Activated CD4-positive, alpha-beta T cell treated with anti-CD3 and anti-CD28 coated beads, Interleukin-2, amount 10 ng/mL, durations not matched to agents 7 days and 5 days (primary cell): ENCODE data around the gene SNAP29. TPM values are rescaled to one million over a fixed set of nuclear protein-coding genes. Genes with fewer than 3 reads are reported as not detected.
"Not testable (repeated sequence)": the region's sequence is repeated elsewhere in the genome, so short reads cannot be mapped to it uniquely, and the experiment has no call there.

ENCODE experiments used
- CTCF ChIA-PET: fragments of 350-600 bp; sonication (Branson Sonifier 250); formaldehyde crosslinking; loops from one replicate; lab custom pipeline; 2021; ENCODE audit warnings: antibody characterized with exemption; lab: Charles Lee
- POLR2A ChIA-PET: fragments of 350-600 bp; sonication (Branson Sonifier 250); formaldehyde crosslinking; loops from one replicate; lab custom pipeline; 2021; ENCODE audit warnings: antibody characterized with exemption; lab: Charles Lee
- DNase-seq: peaks from one replicate; pipeline ENCODE4 v3.0.0-alpha.2; 2020
- H3K27ac Mint-ChIP-seq: one replicate; pipeline ENCODE4 v1.8.0; 2021; ENCODE audit warnings: mild to moderate bottlenecking, moderate library complexity, mixed read lengths
- H3K27me3 Mint-ChIP-seq: one replicate; pipeline ENCODE4 v1.8.0; 2021; ENCODE audit warnings: mixed read lengths
- H3K36me3 Mint-ChIP-seq: one replicate; pipeline ENCODE4 v1.8.0; 2021; ENCODE audit warnings: low read depth, mixed read lengths
- H3K4me1 Mint-ChIP-seq: one replicate; pipeline ENCODE4 v1.8.0; 2021; ENCODE audit warnings: mixed read lengths
- H3K4me3 Mint-ChIP-seq: one replicate; pipeline ENCODE4 v1.8.0; 2021; ENCODE audit warnings: mild to moderate bottlenecking, moderate library complexity, mixed read lengths
- H3K9me3 Mint-ChIP-seq: one replicate; pipeline ENCODE4 v1.8.0; 2021; ENCODE audit warnings: mixed read lengths
- total RNA-seq, 2 experiments: library from RNA; stranded (reverse); gene quantifications; one replicate each; pipeline ENCODE4 v1.2.3, GENCODE V29; 2021

Gene SNAP29
- total RNA-seq, 2 experiments from 2014 or later: 29.6 to 36.0 TPM

DNA sequence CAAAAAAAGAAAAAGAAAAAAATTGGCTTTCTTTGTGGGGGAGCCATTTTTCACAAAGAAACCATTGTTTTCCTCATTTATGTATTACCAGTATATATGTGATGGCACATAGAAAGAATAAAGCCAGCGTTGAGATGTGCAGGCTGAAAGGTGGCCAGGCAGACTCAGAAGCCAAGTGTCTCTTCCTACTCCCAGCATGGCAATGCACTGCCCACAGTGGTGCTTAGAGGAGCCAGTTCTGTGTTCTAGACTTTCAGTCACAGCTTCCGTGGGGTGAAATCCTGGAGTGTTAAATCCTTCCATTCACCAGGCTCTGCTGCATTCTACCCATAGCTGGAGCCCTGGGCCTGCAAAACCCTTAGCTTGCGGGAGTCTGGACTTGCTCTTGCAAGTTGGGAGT lies 18.9 kb downstream of the SNAP29 start:
- Mint-ChIP-seq H3K27me3 (no peaks in the 10 kb centered on the region), H3K36me3 (peaks cover 20% of the 10 kb centered on the region), H3K4me3 (no peak overlapping the region), H3K4me1 (peaks cover 3% of the 10 kb centered on the region), H3K27ac (no peak overlapping the region), H3K9me3 (no peaks in the 10 kb centered on the region)
- DNase-seq: no peak
- ChIA-PET POLR2A (interaction anchor here (0.6 kb wide), 1 partner anchor 21 kb away, joined by 5 read pairs; no protein-coding TSS in a partner anchor), CTCF (interaction anchor here (2.2 kb wide), 1 partner anchor 10 kb away, joined by 5 read pairs; no protein-coding TSS in a partner anchor)

DNA sequence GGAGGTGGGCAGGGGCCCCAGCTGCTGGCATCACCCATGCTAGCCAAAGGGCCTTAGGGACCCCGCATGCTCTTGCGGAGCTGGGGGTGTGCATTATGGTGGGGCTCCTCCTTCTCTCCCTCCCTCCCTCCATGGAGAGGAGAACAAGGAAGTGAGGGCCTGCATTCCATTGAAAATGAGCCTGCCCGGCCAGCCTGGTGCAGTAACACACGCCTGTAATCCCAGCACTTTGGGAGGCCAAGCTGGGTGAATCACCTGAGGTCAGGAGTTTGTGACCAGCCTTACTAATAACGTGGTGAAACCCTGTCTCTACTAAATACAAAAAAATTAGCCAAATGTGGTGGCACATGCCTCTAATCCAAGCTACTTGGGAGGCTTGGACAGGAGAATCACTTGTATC lies 22.4 kb downstream of the SNAP29 start:
- Mint-ChIP-seq H3K27ac (no peak overlapping the region), H3K9me3 (no peaks in the 10 kb centered on the region), H3K27me3 (no peaks in the 10 kb centered on the region), H3K36me3 (peaks cover 27% of the 10 kb centered on the region), H3K4me1 (no peaks in the 10 kb centered on the region), H3K4me3 (no peak overlapping the region)
- ChIA-PET CTCF (interaction anchor here (1.2 kb wide), 1 partner anchor 8 kb away, joined by 3 read pairs; no protein-coding TSS in a partner anchor), POLR2A (no interaction called here)
- DNase-seq: no peak

DNA sequence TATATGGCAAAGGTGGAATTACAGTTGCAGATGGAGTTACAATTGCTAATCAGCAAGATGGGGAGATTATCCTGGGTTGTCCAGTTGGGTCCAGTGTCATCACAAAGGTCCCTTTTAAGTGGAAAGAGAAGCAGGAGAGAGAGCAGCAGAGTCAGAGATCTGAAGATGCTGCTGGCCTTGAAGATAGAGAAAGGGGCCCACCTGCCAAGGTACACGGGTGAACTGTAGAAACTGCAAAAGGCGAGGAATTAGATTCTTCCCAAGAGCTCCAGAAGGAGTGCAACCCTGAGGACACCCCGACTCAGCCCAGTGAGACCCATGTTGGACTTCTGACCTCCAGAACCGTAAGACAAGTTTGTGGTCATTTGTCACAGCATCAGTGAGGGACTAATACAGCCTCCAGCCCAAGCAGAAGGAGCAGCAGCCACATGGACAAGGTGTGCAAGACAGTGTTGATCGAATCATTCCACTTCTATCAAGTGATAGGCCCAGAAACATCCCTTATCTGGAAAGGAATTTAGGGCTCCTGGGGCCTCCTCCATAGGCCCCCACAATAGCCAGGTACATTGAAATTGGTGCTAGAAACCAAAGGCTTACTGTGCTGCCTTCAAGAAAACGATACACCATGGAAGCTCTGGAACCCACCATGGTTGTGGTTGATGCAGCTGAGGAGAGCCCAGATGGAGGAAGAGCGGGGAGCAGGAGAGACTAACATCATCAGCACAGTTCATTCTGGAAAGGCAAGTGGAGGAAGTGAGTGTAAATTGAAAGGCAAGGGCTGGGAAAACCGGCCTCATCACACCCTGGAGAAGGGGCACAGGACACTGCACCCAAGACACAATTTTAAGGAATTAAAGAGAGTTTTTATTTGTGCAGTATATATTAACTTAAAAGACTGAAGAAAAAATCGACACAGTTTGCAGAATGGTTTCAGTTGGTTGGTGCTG lies 23.3 kb downstream of the SNAP29 start:
- H3K4me3 Mint-ChIP-seq: no peak overlapping the region
- H3K36me3 Mint-ChIP-seq: peaks cover 25% of the 10 kb centered on the region
- H3K4me1 Mint-ChIP-seq: no peaks in the 10 kb centered on the region

DNA sequence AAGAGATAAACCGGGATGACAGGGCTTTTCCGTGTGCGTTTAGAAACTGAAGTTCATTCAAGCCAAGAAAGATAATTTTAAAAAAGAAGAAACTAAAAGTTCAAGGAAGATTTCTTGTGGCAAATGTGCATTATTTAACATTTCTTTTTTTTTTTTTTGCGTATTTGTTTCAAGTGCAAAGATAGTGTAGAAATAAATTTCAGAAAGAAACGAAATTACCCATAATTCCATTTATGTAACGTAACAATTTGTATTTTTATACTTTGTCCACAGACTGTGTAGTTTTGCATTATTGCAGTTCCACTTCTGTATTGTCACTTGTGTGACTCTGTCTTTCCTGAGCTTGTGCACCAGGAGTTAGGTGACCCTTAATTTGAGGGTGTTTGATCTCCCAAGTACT lies 24.0 kb downstream of the SNAP29 start:
- POLR2A ChIA-PET: no interaction called here
- Mint-ChIP-seq H3K9me3 (no peaks in the 10 kb centered on the region), H3K27me3 (no peaks in the 10 kb centered on the region), H3K27ac (no peak overlapping the region), H3K4me3 (no peak overlapping the region), H3K4me1 (no peaks in the 10 kb centered on the region), H3K36me3 (peaks cover 30% of the 10 kb centered on the region)
- no peak for DNase-seq
- CTCF ChIA-PET: no interaction called here

More for the DNA sequence above, 23.3 kb downstream of the SNAP29 start:
- no peaks in the 10 kb centered on the region for H3K9me3 Mint-ChIP-seq
- H3K27ac Mint-ChIP-seq: no peak overlapping the region
- ChIA-PET POLR2A (no interaction called here), CTCF (no interaction called here)
- no peak for DNase-seq
- H3K27me3 Mint-ChIP-seq: no peaks in the 10 kb centered on the region

DNA sequence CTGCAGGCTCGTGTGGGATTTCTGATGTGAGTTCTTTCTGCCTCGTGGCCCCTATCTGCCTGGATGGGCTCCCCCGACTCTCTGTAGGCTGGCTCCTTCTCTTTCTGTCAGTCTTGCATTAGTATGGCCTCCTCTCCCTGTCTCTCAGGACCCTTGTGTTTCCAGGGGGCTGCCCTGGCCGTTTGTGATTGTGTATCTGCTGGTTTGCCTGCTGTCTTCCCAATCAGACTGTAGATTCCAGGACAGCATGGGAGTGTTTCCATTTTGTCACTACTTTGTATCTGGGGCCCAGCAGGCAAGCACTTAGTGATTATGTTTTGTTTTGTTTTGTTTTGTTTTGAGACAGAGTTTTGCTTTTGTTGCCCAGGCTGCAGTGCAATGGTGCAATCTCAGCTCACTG lies 25.6 kb downstream of the SNAP29 start:
- no peak overlapping the region for H3K4me3 Mint-ChIP-seq
- ChIA-PET CTCF (no interaction called here), POLR2A (no interaction called here)
- no peaks in the 10 kb centered on the region for H3K4me1 Mint-ChIP-seq
- no peak for DNase-seq
- peaks cover 38% of the 10 kb centered on the region for H3K36me3 Mint-ChIP-seq
- no peaks in the 10 kb centered on the region for H3K27me3 Mint-ChIP-seq
- H3K27ac Mint-ChIP-seq: no peak overlapping the region
- H3K9me3 Mint-ChIP-seq: no peaks in the 10 kb centered on the region

DNA sequence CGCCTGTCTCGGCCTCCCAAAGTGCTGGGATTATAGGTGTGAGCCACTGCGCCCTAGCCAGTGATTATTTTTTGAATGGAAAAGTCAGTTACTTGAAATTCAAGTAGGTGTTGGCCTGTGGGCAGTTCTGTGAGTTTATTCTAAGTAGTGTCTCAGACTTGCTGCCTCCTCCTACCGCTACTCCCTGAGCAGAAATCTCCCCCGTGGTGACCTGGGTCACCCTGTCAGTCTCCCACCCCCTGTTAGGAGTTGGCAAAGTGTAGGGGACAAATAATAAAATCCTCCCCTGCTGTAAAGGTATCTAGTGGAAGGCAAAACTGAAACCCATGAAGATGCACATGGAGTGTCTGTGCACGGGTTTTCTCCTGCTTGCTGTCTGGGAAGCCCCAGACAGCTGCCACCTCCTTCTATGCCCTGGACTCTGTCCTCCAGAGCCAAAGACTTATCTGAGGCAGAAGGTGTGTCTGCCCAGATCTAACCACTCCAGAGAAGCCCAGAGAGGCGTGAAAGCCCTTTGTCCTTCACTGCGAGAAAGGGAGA lies 26.3 kb downstream of the SNAP29 start:
- CTCF ChIA-PET: interaction anchor here (0.9 to 1.2 kb wide), 5 partner anchors 12 to 63 kb away, joined by 3 to 6 read pairs (median 3); no protein-coding TSS in a partner anchor
- H3K27ac Mint-ChIP-seq: no peak overlapping the region
- no peaks in the 10 kb centered on the region for H3K9me3 Mint-ChIP-seq
- no peaks in the 10 kb centered on the region for H3K4me1 Mint-ChIP-seq
- H3K36me3 Mint-ChIP-seq: peaks cover 43% of the 10 kb centered on the region
- POLR2A ChIA-PET: no interaction called here
- no peaks in the 10 kb centered on the region for H3K27me3 Mint-ChIP-seq
- H3K4me3 Mint-ChIP-seq: no peak overlapping the region
- no peak for DNase-seq

DNA sequence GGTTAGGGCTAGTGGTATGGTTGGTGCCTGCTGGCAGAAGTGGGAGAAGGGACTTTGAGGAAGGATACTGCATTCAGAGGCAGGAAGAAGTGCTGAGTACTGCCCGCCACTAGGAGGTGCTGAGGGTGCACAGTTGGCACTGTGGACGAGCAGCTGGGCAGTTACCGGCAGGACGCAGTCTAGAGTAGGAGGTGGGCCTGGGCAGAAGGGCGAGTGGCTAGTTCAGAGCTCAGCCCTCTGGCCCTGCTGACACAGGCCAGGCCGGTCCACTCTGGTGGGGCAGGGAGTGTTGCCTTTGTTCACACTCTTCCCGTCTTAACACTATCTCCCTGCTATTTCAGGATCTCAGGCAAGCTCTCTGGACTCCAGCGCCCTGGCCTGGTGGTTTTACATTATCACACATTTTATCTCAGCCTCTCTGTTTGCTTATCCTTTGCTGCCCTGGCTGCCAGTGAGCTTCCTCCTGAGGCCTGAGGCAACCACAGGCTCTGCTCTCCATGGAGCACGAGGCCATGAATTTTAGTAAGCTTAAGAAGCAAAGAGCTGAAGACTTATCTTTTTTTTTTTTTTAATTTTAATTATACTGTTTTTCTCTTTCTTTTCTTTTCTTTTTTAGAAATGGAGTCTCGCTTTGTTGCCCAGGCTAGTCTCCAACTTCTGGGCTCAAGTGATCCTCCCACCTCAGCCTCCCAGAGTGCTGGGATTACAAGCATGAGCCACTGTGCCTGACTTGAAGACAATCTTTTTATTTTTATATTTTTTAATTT lies 26.9 kb downstream of the SNAP29 start:
- Mint-ChIP-seq H3K4me3 (no peak overlapping the region), H3K9me3 (no peaks in the 10 kb centered on the region), H3K27ac (no peak overlapping the region), H3K4me1 (no peaks in the 10 kb centered on the region), H3K36me3 (peaks cover 40% of the 10 kb centered on the region), H3K27me3 (no peaks in the 10 kb centered on the region)
- peak; percentile 37 for DNase-seq
- POLR2A ChIA-PET: no interaction called here
- CTCF ChIA-PET: interaction anchor here (0.7 to 1.2 kb wide), 8 partner anchors 13 to 96 kb away, joined by 3 to 6 read pairs (median 3); partner anchors contain the start of genes CRKL and LZTR1

DNA sequence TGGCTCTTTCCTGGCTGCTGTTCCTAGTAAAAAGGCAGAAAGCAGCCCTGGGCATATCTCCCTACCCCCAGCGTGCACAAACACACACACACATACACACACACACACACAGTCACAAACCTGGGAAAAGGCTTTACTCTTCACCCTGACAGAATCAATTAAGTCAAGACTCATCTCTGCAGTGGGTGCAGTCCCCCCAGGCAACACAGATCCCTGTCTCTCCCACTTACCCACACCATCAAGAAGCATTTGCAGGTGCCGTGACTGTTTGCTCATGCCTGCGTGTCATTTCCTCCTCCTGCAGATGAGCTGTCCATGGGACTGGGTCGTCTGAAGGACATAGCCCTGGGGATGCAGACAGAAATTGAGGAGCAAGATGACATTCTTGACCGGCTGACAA lies 28.6 kb downstream of the SNAP29 start:
- CTCF ChIA-PET: no interaction called here
- H3K27me3 Mint-ChIP-seq: no peaks in the 10 kb centered on the region
- POLR2A ChIA-PET: no interaction called here
- H3K9me3 Mint-ChIP-seq: no peaks in the 10 kb centered on the region
- H3K4me3 Mint-ChIP-seq: no peak overlapping the region
- peaks cover 35% of the 10 kb centered on the region for H3K36me3 Mint-ChIP-seq
- H3K4me1 Mint-ChIP-seq: no peaks in the 10 kb centered on the region
- no peak overlapping the region for H3K27ac Mint-ChIP-seq
- DNase-seq: no peak

DNA sequence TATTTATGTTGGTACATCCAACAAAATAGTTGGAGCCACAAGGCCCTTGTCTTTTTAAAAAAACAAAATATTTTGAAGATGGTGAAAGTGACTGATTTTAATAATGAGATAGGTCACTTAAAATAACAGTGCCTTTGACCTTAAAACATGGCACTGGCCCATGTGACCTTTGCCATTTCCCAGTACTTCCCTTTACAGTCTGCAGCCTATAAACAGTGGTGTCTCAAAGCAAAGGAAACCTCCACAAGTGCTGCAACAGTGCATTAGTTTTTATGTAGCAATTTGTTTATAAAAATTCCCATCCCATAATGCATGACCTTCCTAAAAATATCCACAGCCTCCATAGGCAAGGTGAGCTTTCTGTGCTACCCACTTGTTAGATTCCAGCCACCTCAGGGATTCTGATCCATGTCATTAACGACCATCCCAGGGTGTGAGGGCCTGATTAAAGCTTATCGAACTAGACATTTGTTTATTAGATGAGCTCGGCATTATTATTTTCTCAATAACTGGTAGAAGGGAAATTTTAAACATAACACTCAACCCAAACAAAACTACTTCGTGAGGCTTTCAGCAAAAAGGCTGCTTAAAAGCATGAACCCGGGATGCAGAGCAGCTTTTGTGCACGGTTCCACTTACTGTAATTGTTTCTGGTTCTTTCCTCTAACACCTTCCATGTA lies 30.4 kb downstream of the SNAP29 start:
- POLR2A ChIA-PET: no interaction called here
- Mint-ChIP-seq H3K9me3 (no peaks in the 10 kb centered on the region), H3K27ac (no peak overlapping the region), H3K4me3 (no peak overlapping the region), H3K27me3 (no peaks in the 10 kb centered on the region), H3K36me3 (peaks cover 28% of the 10 kb centered on the region), H3K4me1 (no peaks in the 10 kb centered on the region)
- CTCF ChIA-PET: interaction anchor here (1.2 kb wide), 1 partner anchor 8 kb away, joined by 3 read pairs; no protein-coding TSS in a partner anchor
- DNase-seq: no peak

DNA sequence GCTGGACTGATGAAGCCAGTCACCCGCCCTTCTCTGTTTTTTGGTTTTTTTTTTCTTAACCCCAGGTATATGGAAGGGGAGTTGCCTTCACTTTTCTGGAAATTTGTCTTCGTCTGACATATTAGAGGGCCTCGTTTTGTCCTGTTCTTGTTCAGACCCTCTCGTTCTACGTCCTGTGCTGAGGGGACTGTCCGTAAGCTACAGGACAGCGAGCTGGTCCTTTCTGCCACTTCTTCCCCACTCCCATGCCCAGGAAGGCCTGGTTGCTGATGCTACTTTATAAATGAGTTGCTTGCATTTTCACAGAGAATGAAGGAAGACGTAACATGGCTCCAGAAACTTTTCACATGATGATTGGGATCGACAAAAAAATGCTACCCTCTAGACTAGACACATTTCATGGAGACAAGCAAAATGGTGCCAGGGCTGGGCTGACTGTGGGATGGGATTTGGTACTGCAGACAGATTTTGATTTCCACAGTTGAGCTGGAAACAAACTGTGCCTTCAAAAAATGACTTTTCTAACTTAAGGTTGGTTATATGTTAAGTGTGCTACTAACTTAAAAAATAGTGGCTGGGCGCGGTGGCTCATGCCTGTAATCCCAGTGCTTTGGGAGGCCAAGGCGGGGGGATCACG lies 31.2 kb downstream of the SNAP29 start:
- CTCF ChIA-PET: interaction anchor here (1.2 kb wide), 1 partner anchor 9 kb away, joined by 3 read pairs; no protein-coding TSS in a partner anchor
- no peak for DNase-seq
- H3K27me3 Mint-ChIP-seq: no peaks in the 10 kb centered on the region

DNA sequence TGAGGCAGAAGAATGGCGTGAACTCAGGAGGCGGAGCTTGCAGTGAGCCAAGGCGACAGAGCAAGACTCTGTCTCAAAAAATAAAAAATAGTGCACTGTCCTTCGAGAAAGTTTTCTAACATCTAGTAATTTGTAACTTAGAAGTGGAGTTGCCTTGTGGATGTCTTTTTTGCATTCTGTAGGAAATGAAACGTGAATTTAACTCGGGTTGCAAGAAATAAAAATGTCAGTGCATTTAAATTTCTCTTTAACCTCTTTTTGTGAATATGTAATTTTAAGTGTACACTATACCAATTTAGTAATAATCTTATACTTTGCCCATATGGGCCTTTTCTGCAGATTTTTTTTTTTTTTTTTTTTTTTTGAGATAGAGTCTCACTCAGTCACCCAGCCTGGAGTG lies 32.2 kb downstream of the SNAP29 start:
- H3K4me3 Mint-ChIP-seq: no peak overlapping the region
- peaks cover 19% of the 10 kb centered on the region for H3K36me3 Mint-ChIP-seq
- H3K27me3 Mint-ChIP-seq: peaks cover 2% of the 10 kb centered on the region
- no peaks in the 10 kb centered on the region for H3K4me1 Mint-ChIP-seq
- no peak overlapping the region for H3K27ac Mint-ChIP-seq
- POLR2A ChIA-PET: no interaction called here
- H3K9me3 Mint-ChIP-seq: no peaks in the 10 kb centered on the region
- no peak for DNase-seq
- CTCF ChIA-PET: interaction anchor here (2.2 kb wide), 1 partner anchor 26 kb away, joined by 8 read pairs; the partner anchor contains the start of gene CRKL

More for the DNA sequence above, 31.2 kb downstream of the SNAP29 start:
- Mint-ChIP-seq H3K27ac (no peak overlapping the region), H3K9me3 (no peaks in the 10 kb centered on the region), H3K4me3 (no peak overlapping the region), H3K36me3 (peaks cover 23% of the 10 kb centered on the region), H3K4me1 (no peaks in the 10 kb centered on the region)
- POLR2A ChIA-PET: no interaction called here

DNA sequence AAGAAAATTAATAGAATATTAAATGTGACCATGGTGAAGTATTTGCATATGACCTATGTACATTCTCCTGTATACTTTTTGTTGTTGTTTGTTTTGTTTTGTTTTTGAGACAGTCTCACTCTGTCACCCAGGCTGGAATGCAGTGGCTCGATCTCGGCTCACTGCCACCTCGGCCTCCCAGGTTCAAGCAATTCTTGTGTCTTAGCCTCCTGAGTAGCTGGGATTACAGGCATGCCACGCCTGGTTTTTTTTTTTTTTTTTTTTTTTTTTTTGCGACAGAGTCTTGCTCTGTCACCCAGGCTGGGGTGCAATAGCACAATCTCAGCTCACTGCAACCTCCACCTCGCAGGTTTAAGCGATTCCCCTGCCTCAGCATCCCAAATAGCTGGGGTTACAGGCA lies 38.9 kb downstream of the SNAP29 start:
- DNase-seq, H3K27me3 Mint-ChIP-seq, H3K36me3 Mint-ChIP-seq, H3K4me1 Mint-ChIP-seq, H3K9me3 Mint-ChIP-seq, H3K27ac Mint-ChIP-seq, POLR2A ChIA-PET, H3K4me3 Mint-ChIP-seq: not testable (repeated sequence)
- CTCF ChIA-PET: interaction anchor here (0.6 to 1.4 kb wide), 2 partner anchors 21 to 183 kb away, joined by 3 to 4 read pairs; no protein-coding TSS in a partner anchor
